GM12878 (cell line): ENCODE results near the gene RIPOR3. TPM values are rescaled to one million over a fixed set of nuclear protein-coding genes. Genes with fewer than 3 reads are reported as not detected.

Experiments used
- ATAC-seq: fragments of 200-7000 bp; cut with Tn5 transposase; 3 replicates; pipeline ENCODE4 v1.9.1; 2020; ENCODE audit warnings: mild to moderate bottlenecking, moderate library complexity
- BruUV-seq: library from RNA; stranded (reverse); fragments of 400-500 nt; replicated peaks from 2 replicates; lab custom pipeline; 2021; lab: Mats Ljungman, UMichigan
- CTCF ChIA-PET: fragments of 300-600 bp; sonication (Branson Sonifier 250); formaldehyde crosslinking; extraction: SDS; loops from one replicate; lab custom pipeline; 2021; ENCODE audit warnings: inconsistent platforms; lab: Yijun Ruan, JAX
- POLR2A ChIA-PET: fragments of 350-600 bp; formaldehyde crosslinking; extraction: SDS; loops from one replicate; lab custom pipeline; 2021; ENCODE audit warnings: inconsistent platforms; lab: Charles Lee
- RAD21 ChIA-PET: fragments of 300-600 bp; sonication (Branson Sonifier 250); formaldehyde crosslinking; loops from one replicate; lab custom pipeline; 2023; ENCODE audit warnings: antibody characterized with exemption; ENCODE audit not compliant: unreplicated experiment; lab: Charles Lee
- SMC1A ChIA-PET: fragments of 300-600 bp; sonication (Branson Sonifier 250); formaldehyde crosslinking; loops from one replicate; lab custom pipeline; 2023; ENCODE audit not compliant: unreplicated experiment, uncharacterized antibody; lab: Charles Lee
- DNase-seq: peaks from one replicate; pipeline ENCODE4 v3.0.0-alpha.2; 2011; ENCODE audit warnings: low read depth, low spot score
- FAIRE-seq: peaks from 3 replicates; lab custom pipeline; 2011; peaks lifted over from hg19 to GRCh38; lab: Jason Lieb, UNC
- H2AFZ ChIP-seq: 2 replicates; pipeline ENCODE4 v1.6.0; 2011; ENCODE audit warnings: low read depth, low read length, control low read depth; ENCODE audit not compliant: control insufficient read depth
- H3K27ac ChIP-seq: 2 replicates; pipeline ENCODE4 v1.5.1; 2011; ENCODE audit warnings: control low read depth; ENCODE audit not compliant: control insufficient read depth, insufficient read depth
- H3K27me3 ChIP-seq, 2 experiments: replicated peaks in 1 of 2; 2 replicates each; pipeline versions ENCODE4 v1.6.0 to v1.6.1; 2011; ENCODE audit warnings: low read length in 1 of 2; ENCODE audit not compliant: control insufficient read depth in 2 of 2, insufficient read depth in 2 of 2
- H3K36me3 ChIP-seq, 2 experiments: 2 replicates each; pipeline ENCODE4 v1.5.1; 2011; ENCODE audit warnings: low read length in 1 of 2; ENCODE audit not compliant: control insufficient read depth in 2 of 2, insufficient read depth in 2 of 2
- H3K4me1 ChIP-seq: 2 replicates; pipeline ENCODE4 v1.6.1; 2011; ENCODE audit warnings: mild to moderate bottlenecking, low read length, moderate library complexity, mixed read lengths; ENCODE audit not compliant: control insufficient read depth, insufficient read depth
- H3K4me2 ChIP-seq: 2 replicates; pipeline ENCODE4 v1.6.0; 2011; ENCODE audit warnings: control low read depth; ENCODE audit not compliant: control insufficient read depth, insufficient read depth
- H3K4me3 ChIP-seq: fragments of 200-600 bp; sonication (generic); 2 replicates; pipeline ENCODE4 v1.5.1; 2016
- H3K79me2 ChIP-seq: 2 replicates; pipeline ENCODE4 v1.6.0; 2011; ENCODE audit warnings: low read length; ENCODE audit not compliant: control insufficient read depth, insufficient read depth
- H3K9ac ChIP-seq: 2 replicates; pipeline ENCODE4 v1.8.0; 2011; ENCODE audit warnings: low read length, control low read depth, mixed read lengths; ENCODE audit not compliant: control insufficient read depth, insufficient read depth
- H3K9me3 ChIP-seq: replicated peaks from 3 replicates; pipeline ENCODE4 v1.5.1; 2011; ENCODE audit warnings: mild to moderate bottlenecking, low read length; ENCODE audit not compliant: control insufficient read depth, insufficient read depth
- H4K20me1 ChIP-seq: 2 replicates; pipeline ENCODE4 v1.6.0; 2011; ENCODE audit not compliant: control insufficient read depth, insufficient read depth
- ASH2L ChIP-seq: fragments of 300-600, 200-600 bp; sonication (generic); IDR thresholded peaks from 2 replicates; pipeline ENCODE4 v1.6.1; 2017; ENCODE audit warnings: low read depth, mild to moderate bottlenecking, borderline replicate concordance
- BCLAF1 ChIP-seq: fragments of 450-650 bp; IDR thresholded peaks from 2 replicates; pipeline ENCODE4 v1.6.1; 2017; ENCODE audit warnings: antibody characterized with exemption, mild to moderate bottlenecking, moderate library complexity
- CHD4 ChIP-seq: fragments of 200-600 bp; sonication (generic); IDR thresholded peaks from 2 replicates; pipeline ENCODE4 v1.6.1; 2016; ENCODE audit warnings: mild to moderate bottlenecking
- EZH2 ChIP-seq: IDR thresholded peaks from 2 replicates; pipeline ENCODE4 v1.6.1; 2012; ENCODE audit warnings: low read depth, mild to moderate bottlenecking, control low read depth, inconsistent platforms, low read length, borderline replicate concordance; ENCODE audit not compliant: control insufficient read depth
- FOS ChIP-seq: IDR thresholded peaks from 3 replicates; pipeline ENCODE4 v1.6.1; 2011; ENCODE audit warnings: borderline replicate concordance; ENCODE audit not compliant: insufficient read length; ENCODE audit errors: extremely low read depth
- KDM1A ChIP-seq: fragments of 200-600 bp; sonication (generic); IDR thresholded peaks from 2 replicates; pipeline ENCODE4 v1.6.1; 2016; ENCODE audit warnings: borderline replicate concordance
- LARP7 ChIP-seq: fragments of 450-650 bp; IDR thresholded peaks from 2 replicates; pipeline ENCODE4 v1.6.1; 2017; ENCODE audit warnings: mild to moderate bottlenecking
- MAX ChIP-seq: IDR thresholded peaks from 2 replicates; pipeline ENCODE4 v1.6.1; 2012; ENCODE audit warnings: low read depth, low read length, improper control_type of control experiment
- MTA2 ChIP-seq: fragments of 450-650 bp; IDR thresholded peaks from 2 replicates; pipeline ENCODE4 v1.6.1; 2016; ENCODE audit warnings: low read depth, mild to moderate bottlenecking, moderate library complexity
- MXI1 ChIP-seq: fragments of 150-350 bp; IDR thresholded peaks from 2 replicates; pipeline ENCODE4 v1.6.1; 2011; ENCODE audit warnings: low read depth, mild to moderate bottlenecking, inconsistent platforms, low read length, improper control_type of control experiment
- NFXL1 ChIP-seq: fragments of 450-650 bp; IDR thresholded peaks from 2 replicates; pipeline ENCODE4 v1.6.1; 2017; ENCODE audit warnings: antibody characterized with exemption, mild to moderate bottlenecking, borderline replicate concordance
- NFYA ChIP-seq: IDR thresholded peaks from 2 replicates; pipeline ENCODE4 v1.6.1; 2011; ENCODE audit warnings: low read depth, mild to moderate bottlenecking, low read length, improper control_type of control experiment, borderline replicate concordance
- NFYB ChIP-seq: IDR thresholded peaks from 2 replicates; pipeline ENCODE4 v1.6.1; 2011; ENCODE audit warnings: low read depth, mild to moderate bottlenecking, low read length, improper control_type of control experiment, moderate library complexity; ENCODE audit not compliant: insufficient read depth
- NR2F1 ChIP-seq: fragments of 450-650 bp; conservative IDR thresholded peaks from 2 replicates; pipeline ENCODE4 v1.6.1; 2017; ENCODE audit warnings: mild to moderate bottlenecking
- NRF1 ChIP-seq: conservative IDR thresholded peaks from 2 replicates; pipeline ENCODE4 v1.6.1; 2011; ENCODE audit warnings: mild to moderate bottlenecking, low read depth, low read length, improper control_type of control experiment
- PBX3 ChIP-seq: IDR thresholded peaks from 2 replicates; pipeline ENCODE4 v1.6.1; 2011; ENCODE audit warnings: mild to moderate bottlenecking, low read depth, low read length, moderate library complexity; ENCODE audit not compliant: insufficient replicate concordance
- PML ChIP-seq: IDR thresholded peaks from 2 replicates; pipeline ENCODE4 v1.6.1; 2012; ENCODE audit warnings: low read length, inconsistent platforms
- POLR2A ChIP-seq: IDR thresholded peaks from 2 replicates; pipeline ENCODE4 v1.6.1; 2011; ENCODE audit warnings: low read depth, mild to moderate bottlenecking, low read length
- RAD51 ChIP-seq: fragments of 450-650 bp; IDR thresholded peaks from 2 replicates; pipeline ENCODE4 v1.6.1; 2016; ENCODE audit warnings: moderate library complexity, mild to moderate bottlenecking, inconsistent platforms
- SMC3 ChIP-seq: IDR thresholded peaks from 2 replicates; pipeline ENCODE4 v1.6.1; 2011; ENCODE audit warnings: low read length, improper control_type of control experiment, borderline replicate concordance
- SP1 ChIP-seq: IDR thresholded peaks from one replicate; pipeline ENCODE4 v1.6.1; 2011; ENCODE audit warnings: low read depth, low read length
- YBX1 ChIP-seq: fragments of 450-650 bp; IDR thresholded peaks from 2 replicates; pipeline ENCODE4 v1.6.1; 2016; ENCODE audit warnings: antibody characterized with exemption
- WGBS: methylation state at CpG from one replicate; pipeline ENCODE4 v1.1.6; 2016; ENCODE audit warnings: low lambda C conversion rate; ENCODE audit not compliant: insufficient replicate concordance, insufficient coverage; ENCODE audit errors: missing lambda C conversion rate; 5-methylcytosine and 5-hydroxymethylcytosine counted together
- in situ Hi-C: fragments of 300-500 bp; cut with MboI; formaldehyde crosslinking; loops from 9 replicates; pipeline ENCODE4 v1.14.3; 2018; ENCODE audit warnings: mixed read lengths
- intact Hi-C: fragments of 100-400 bp; cut with micrococcal nuclease; formaldehyde crosslinking; loops from one replicate; pipeline ENCODE4 v1.14.2; 2022; ENCODE audit not compliant: unreplicated experiment
- polyA plus RNA-seq, 11 experiments: library from polyadenylated mRNA; depleted of rRNA in 4 of 11; unstranded in 6 of 11; stranded (reverse) in 5 of 11; fragments of >200 nt; fragmentation: Nextera tagmentation in 4 of 11; fragmentation: Illumina TruSeq in 1 of 11; extraction: Ambion mirVana in 4 of 11; extraction: Trizol in 1 of 11; gene quantifications; 1 replicate in 1 of 11; 2 replicates in 10 of 11; pipeline versions ENCODE4 v1.2.1 to v1.2.3, GENCODE V29; 2011 to 2016; ENCODE audit warnings: inconsistent platforms in 2 of 11, missing spikeins in 2 of 11, low read depth in 1 of 11
- total RNA-seq, 4 experiments: library from RNA; depleted of rRNA in 3 of 4; stranded (reverse); fragments of >200 nt in 3 of 4; fragmentation: Illumina TruSeq in 1 of 4; extraction: Trizol in 1 of 4; gene quantifications; 2 replicates each; pipeline versions ENCODE4 v1.2.1 to v1.2.3, GENCODE V29; 2013 to 2021

RIPOR3 gene
- total and polyA plus RNA-seq, 10 of the 15 experiments (the other 5 are each of a cell fraction or from before 2014, with no cell fraction given): 0.04 to 0.55 (median 0.12) TPM; not detected in 6

- TF ChIP-seq FOS (no peak), PML (no peak), CHD4 (no peak), MAX (no peak), SMC3 (no peak), MTA2 (no peak), RAD51 (no peak), POLR2A (no peak), LARP7 (no peak), PBX3 (no peak), ASH2L (no peak), NRF1 (no peak), NFXL1 (no peak)
These were observed 108.6 kb downstream of the RIPOR3 start (continued) for GRCh38 chr20:50582591-50583234.

DNA sequence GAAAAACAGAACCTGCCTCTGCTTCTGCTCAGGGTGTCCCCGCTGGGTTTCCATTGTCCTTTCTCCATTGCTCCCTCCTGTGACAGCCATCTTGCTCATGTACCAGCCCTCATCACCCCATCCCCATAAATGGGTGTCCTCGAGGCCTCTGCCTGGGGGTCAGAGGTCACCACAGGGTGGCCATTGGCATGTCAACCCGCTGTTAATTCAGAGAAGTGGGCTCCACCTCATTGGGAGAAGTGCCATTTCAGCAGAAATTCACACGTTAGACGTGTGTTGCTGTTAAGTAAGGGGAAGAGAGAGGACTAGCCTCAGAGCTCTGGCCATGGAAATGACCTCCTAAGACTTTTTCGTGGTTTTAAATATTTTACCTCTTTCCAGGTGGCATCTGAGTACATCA is 109.2 kb downstream of the RIPOR3 start:
- Histone ChIP-seq H3K9me3 (no peaks in the 10 kb centered on the region), H3K27me3 (no peaks in the 10 kb centered on the region), H3K27ac (no peak overlapping the region), H3K4me2 (no peak overlapping the region), H3K79me2 (no peaks in the 10 kb centered on the region; the same call in 1 of the 2 replicates), H2AFZ (no peak overlapping the region), H4K20me1 (no peaks in the 10 kb centered on the region), H3K36me3 (peaks cover 50 to 67% of the 10 kb centered on the region in 2 experiments), H3K4me3 (no peak overlapping the region), H3K9ac (no peak overlapping the region), H3K4me1 (no peaks in the 10 kb centered on the region)
- ChIA-PET POLR2A (no interaction called here), SMC1A (interaction anchor here (73.1 kb wide), 1 partner anchor 73 kb away, joined by 2799 read pairs; the partner anchor contains the start of gene PTPN1), CTCF (interaction anchor here (0.6 to 1.0 kb wide), 2 partner anchors 8 to 78 kb away, joined by 3 to 5 read pairs; no protein-coding TSS in a partner anchor), RAD21 (no interaction called here)
- FAIRE-seq (no peak), DNase-seq (no peak), ATAC-seq (no peak)
- 54% methylated on average over 6 of the region's 6 CpGs for WGBS
- intact Hi-C loops (loop anchor here (5.0 kb wide), 1 partner anchor 120 kb away; no protein-coding TSS in a partner anchor), in situ Hi-C loops (no loop called here)
- TSS peak; percentile 10 for BruUV-seq
- TF ChIP-seq MXI1: no peak
- 0 out of 2 replicates have a peak, but pooled peaks have one; percentile 30 for TF ChIP-seq NR2F1
- no peak for TF ChIP-seq NFYA
- no peak for TF ChIP-seq NFYB
- no peak for TF ChIP-seq SP1
- TF ChIP-seq EZH2: no peak
- no peak for TF ChIP-seq YBX1
- no peak for TF ChIP-seq BCLAF1
- TF ChIP-seq KDM1A: no peak
